ENCODE data around the gene PRG2.

Gene PRG2

GRCh38 chr11:57378186-57378585 lies 12.3 kb downstream of the PRG2 start:
- no peak overlapping the region for H3K4me3 ChIP-seq (replicated peaks in 1 of 2; ENCODE audit: low read depth in 2 of 2, low read length in 2 of 2)
- DNase-seq (ENCODE audit: low read depth in 2 of 2), result no peak
- TF ChIP-seq CTCF (IDR thresholded peaks at IDR 0.05; ENCODE audit: low read depth, low read length), result no peak

- TF ChIP-seq CTCF (IDR thresholded peaks at IDR 0.05; ENCODE audit: low read depth, low read length), result no peak
- H3K4me3 ChIP-seq (replicated peaks in 1 of 2; ENCODE audit: low read depth in 2 of 2, low read length in 2 of 2), result no peak overlapping the region
- no peak for DNase-seq (ENCODE audit: low read depth in 2 of 2)
Observed at GRCh38 chr11:57377107-57377506, 13.3 kb downstream of the PRG2 start.

- DNase-seq (ENCODE audit: low read depth in 2 of 2), result no peak
- H3K4me3 ChIP-seq (replicated peaks in 1 of 2; ENCODE audit: low read depth in 2 of 2, low read length in 2 of 2), result no peak overlapping the region
- TF ChIP-seq CTCF (IDR thresholded peaks at IDR 0.05; ENCODE audit: low read depth, low read length), result no peak
Observed at GRCh38 chr11:57376095-57377090, 14.1 kb downstream of the PRG2 start.

GRCh38 chr11:57375490-57375889 lies 15.0 kb downstream of the PRG2 start:
- no peak for TF ChIP-seq CTCF (IDR thresholded peaks at IDR 0.05; ENCODE audit: low read depth, low read length)

GRCh38 chr11:57374966-57375365 lies 15.5 kb downstream of the PRG2 start:
- no peak for TF ChIP-seq CTCF (IDR thresholded peaks at IDR 0.05; ENCODE audit: low read depth, low read length)
- no peak overlapping the region for H3K4me3 ChIP-seq (replicated peaks in 1 of 2; ENCODE audit: low read depth in 2 of 2, low read length in 2 of 2)
- no peak for DNase-seq (ENCODE audit: low read depth in 2 of 2)

More at GRCh38 chr11:57375490-57375889, 15.0 kb downstream of the PRG2 start:
- no peak for DNase-seq (ENCODE audit: low read depth in 2 of 2)
- no peak overlapping the region for H3K4me3 ChIP-seq (replicated peaks in 1 of 2; ENCODE audit: low read depth in 2 of 2, low read length in 2 of 2)

GRCh38 chr11:57373146-57373545 lies 17.3 kb downstream of the PRG2 start:
- H3K4me3 ChIP-seq (replicated peaks in 1 of 2; ENCODE audit: low read depth in 2 of 2, low read length in 2 of 2), result no peak overlapping the region
- no peak for TF ChIP-seq CTCF (IDR thresholded peaks at IDR 0.05; ENCODE audit: low read depth, low read length)
- DNase-seq (ENCODE audit: low read depth in 2 of 2), result peak in 1 of 2 donors; percentile 20

Data from cardiac fibroblast (primary cell).